Superior temporal gyrus (tissue), 1 donor: ENCODE measurements around the gene SEZ6L.

ENCODE experiments used
- DNase-seq: peaks from one replicate; pipeline ENCODE4 v3.0.0-alpha.2; 2016; ENCODE audit errors: extremely low spot score

SEZ6L gene

DNA sequence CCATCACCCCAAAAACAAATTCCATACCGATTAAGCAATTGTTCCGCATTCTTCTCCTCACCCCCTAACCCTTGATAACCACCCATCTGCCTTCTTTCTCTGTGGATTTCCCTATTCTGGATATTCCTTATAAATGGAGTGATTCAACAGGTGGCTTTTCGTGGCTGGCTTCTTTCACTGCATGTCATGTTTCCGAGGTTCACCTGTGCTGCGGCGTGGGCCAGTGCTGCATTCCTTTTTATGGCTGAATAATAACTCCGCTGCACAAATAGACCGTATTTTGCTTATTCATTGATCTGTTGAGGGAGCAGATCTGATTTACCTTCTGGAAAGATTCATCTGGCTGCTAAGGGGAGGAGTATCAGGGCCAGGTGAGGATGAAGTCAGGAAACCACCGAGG is 165.0 kb downstream of the SEZ6L start:
- DNase-seq = no peak

- no peak for DNase-seq
Observed at GRCh38 chr22:26336773-26337172, 167.5 kb downstream of the SEZ6L start.

GRCh38 chr22:26339755-26340154 is 170.5 kb downstream of the SEZ6L start:
- DNase-seq = no peak

GRCh38 chr22:26342745-26343410 is 173.6 kb downstream of the SEZ6L start:
- no peak for DNase-seq

GRCh38 chr22:26345496-26345895 is 176.2 kb downstream of the SEZ6L start:
- DNase-seq = no peak

DNA sequence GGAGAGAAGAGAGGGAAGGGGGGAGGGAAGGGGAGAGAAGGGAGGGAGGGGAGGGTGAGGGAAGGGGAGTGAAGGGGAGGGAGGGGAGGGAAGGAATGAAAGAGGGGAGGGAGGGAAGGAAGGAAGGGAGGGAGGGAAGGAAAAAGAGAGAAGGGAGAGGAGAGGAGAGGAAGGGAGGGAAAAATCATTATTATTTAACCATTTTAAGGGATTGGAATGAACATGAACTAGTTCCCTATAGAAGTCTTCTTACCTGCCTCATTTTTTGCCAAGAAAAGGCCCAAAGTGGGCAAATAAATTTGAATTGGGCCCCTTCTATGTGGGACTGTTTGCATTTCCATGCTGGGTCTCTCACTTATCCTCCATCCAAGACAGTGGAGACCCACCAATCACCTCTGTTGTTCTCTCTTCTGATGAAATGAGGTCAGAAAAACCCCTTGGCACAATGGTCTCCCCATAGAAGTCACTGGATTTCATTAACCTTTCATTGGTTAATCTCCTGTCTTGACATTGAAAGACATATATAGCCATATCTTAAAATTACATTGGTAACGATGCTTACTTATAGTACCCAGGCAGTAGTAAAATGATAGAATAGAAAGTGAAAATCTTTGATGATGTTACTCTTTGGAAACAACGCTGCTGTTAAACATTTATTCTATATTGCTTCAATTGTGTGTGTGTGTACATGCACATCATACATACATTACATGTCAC is 179.7 kb downstream of the SEZ6L start:
- no peak for DNase-seq

GRCh38 chr22:26354707-26355106 is 185.4 kb downstream of the SEZ6L start:
- DNase-seq = no peak

DNA sequence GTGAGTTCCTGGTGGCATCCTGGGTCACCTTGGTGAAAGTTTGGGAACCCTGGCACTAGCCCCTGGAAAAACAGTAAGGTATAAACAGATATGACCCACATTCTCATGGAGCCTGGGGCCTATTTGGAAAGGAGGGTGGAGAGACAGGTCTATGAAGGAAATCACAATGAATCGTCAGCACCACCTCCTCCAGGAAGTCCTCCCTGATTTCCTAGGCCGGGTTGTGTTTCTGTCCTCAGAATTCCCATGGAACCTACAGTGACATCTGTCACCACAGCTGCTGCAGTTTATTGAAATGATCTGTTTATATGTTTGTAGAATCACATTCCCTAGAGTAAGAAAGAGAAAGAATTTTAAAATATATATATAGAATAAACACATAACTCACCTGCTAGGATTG is 188.0 kb downstream of the SEZ6L start:
- DNase-seq = no peak

- no peak for DNase-seq
Observed at GRCh38 chr22:26357813-26358212, 188.6 kb downstream of the SEZ6L start.

- DNase-seq = no peak
Observed at GRCh38 chr22:26359156-26359555, 189.9 kb downstream of the SEZ6L start.

DNA sequence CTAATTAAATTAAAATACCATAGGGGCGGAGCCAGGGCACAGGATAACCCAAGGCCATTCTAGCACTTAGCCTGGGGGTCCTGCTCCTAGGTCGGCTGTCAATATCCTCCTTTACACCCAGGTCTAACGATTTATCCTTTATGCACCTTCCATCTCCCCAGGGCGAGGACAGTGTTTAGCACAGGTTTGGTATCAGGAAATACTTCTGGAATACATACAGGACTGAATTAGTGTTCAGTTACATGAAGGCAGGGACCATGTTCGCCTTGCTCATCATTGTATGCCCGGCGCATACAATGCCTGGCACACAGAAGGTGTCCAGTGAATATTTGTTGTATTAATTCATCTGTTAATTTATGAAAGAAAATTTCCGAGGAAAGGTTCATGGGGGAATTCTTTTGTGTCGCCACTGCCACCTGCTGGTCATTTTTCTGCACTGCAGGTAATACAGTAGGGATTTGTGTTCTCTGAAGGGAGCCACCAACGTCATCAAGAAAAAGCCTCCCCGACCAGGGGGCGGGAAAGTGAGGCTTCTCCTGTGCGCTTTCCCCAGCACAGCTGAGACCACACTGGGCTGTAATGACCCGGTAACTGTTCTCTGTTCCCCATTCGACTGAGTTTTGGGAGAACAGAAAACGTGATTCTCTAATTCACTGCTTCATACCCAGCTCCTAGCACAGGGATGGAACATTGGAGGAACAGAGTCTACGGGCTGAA is 191.1 kb downstream of the SEZ6L start:
- peak; percentile 92 for DNase-seq

DNA sequence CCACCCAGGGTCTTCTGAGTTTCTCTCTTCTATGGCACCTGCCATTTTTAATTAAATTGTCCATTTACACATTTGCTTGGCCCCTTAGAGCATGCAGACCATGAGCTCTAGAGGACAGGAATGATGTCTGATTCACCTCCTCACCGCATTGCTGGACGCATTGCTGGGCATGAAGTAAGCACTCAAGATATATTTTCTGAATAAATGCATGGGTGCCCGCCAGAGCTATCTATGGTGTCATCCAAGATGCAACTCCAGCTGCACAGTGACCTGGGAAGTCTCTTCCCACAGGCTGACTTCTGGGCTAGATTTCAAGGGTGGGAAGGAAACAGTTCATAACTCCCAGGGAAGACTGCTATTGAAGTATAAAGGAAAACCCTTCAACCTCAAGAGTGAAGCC is 193.2 kb downstream of the SEZ6L start:
- no peak for DNase-seq

DNA sequence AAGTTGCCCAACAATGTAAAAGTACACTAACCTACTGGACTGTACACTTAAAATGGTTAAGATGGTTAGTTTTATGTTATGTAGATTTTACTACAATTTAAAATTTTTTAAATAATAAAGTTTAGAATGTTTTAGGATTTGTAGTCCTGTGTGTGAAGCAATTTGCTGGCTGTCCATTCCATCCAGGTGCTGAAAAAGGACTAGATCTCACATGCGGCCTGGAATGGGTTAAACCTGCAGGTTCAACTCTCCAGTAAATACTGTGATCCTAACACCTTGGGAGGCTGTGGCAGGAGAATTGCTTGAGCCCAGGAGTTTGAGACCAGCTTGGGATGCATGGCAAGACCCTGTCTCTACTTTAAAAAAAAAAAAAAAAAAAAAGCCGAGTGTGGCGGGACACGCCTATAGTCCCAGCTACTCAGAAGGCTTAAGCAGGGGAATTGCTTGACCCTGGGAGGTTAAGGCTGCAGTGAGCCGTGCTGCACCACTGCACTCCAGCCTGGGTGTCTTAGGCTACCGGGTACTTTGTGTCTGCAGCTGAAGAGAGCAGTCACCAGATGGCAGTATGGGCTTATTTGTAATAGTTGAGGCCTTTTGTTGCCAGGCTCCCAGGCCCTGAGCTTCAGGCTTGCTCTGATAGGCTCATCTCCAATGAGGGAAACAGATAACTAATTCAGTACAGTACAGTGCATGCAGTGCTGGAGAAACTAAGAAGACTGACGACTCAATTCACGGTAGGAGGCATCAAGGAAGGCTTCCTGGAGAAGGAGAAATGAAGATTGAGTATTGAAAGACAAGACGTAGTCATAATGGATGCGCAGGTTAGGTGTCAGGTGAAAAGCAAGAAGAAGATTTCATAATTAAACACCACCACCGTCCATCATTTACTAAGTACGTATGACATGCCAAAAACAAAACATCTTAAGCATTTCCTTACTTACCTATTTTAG is 195.1 kb downstream of the SEZ6L start:
- DNase-seq = peak; percentile 88

- peak; percentile 69 for DNase-seq
Observed at GRCh38 chr22:26367402-26368245, 198.4 kb downstream of the SEZ6L start.

- DNase-seq = no peak
Observed at GRCh38 chr22:26372890-26373289, 203.6 kb downstream of the SEZ6L start.

DNA sequence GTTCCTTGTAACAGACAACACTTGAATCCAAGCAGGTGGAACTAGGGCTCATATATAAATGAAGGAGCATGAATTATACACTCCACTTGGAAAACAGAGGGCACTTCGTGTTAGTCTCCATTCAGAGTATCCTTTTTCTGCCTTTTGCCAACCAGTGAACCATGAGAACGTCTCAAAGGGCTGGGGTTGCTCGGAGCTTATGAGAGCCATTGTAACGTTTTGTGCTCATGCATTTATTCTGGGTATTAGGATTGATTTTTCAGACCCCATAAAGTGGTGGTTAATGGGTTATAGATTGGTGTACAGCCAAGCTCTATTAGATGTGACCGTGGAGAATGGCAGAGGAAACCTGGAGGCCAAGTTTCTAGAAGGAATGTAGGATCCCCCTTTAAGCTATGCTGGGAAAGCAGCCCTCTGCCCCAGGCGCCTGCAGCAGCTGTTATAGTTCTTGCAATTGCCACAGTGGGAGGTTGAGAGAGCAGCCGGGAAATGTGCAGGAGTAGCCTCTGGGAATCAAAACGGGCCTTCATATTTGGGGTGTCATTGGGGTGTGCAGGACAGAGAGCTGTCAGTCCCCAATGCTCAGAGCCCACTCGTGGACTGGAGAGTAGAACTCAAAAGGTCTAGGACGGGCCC is 205.2 kb downstream of the SEZ6L start:
- DNase-seq = no peak

DNA sequence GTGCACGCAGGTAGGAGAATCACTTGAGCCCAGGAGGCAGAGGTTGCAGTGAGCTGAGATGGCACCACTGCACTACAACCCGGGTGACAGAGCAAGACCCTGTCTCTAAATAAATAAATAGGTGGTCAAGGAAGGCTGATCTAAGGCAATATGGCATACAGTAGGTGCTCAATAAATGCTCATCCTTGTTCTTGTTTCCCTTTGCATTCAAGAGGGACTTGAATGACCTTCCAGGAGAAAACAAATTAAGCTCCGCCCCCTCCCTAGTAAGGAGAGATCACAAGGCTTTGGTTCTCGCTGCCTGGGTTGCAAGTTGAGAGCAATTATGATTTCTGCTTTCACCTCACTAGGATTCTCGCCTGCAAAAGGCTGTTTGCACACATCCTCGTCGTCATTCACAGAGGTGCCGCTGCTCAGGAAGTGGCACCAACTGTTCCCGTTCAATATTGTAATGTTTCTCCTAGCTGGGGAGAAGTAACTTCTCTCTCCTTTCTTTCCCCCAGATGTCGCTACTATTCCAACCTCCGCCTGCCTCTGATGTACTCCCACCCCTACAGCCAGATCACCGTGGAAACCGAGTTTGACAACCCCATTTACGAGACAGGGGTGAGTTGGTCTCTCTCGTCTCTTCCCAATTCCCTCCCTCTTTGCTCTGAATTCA is 208.0 kb downstream of the SEZ6L start:
- no peak for DNase-seq

GRCh38 chr22:26380072-26380830 is 211.0 kb downstream of the SEZ6L start:
- no peak for DNase-seq

DNA sequence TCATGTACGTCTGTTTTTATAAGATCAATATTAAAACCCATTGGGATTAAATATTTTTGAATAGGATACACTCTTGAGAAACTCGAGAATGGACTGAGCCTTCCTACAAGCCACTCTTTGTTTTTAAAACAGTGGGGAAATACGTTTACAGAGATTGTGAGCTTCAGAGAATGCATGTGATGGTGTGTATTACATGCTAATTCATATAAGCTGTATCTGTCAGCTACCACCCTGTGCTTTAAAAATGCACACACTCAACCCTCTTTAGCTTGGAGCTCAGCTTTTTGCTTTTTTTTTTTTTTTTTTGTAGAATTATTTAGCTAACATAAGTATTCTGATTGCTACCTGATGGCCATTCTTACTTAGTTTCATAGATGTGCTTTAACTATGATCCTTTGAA is 213.5 kb downstream of the SEZ6L start:
- no peak for DNase-seq
